HCT116 (cell line): ENCODE measurements around the gene COG2.

ENCODE experiments used
- ATF3 ChIP-seq: IDR thresholded peaks from 2 replicates; pipeline ENCODE4 v1.6.1; 2012
- EZH2 ChIP-seq: fragments of 200-600 bp; sonication (generic); IDR thresholded peaks from 2 replicates; pipeline ENCODE4 v1.6.1; 2017; ENCODE audit warnings: antibody characterized with exemption, mixed run types
- EZH2phosphoT487 ChIP-seq: fragments of 200-600 bp; IDR thresholded peaks from 2 replicates; pipeline ENCODE4 v1.6.1; 2018; ENCODE audit warnings: antibody characterized with exemption, borderline replicate concordance
- FOSL1 ChIP-seq: IDR thresholded peaks from 2 replicates; pipeline ENCODE4 v1.6.1; 2012; ENCODE audit warnings: low read depth
- POLR2A ChIP-seq: IDR thresholded peaks from 2 replicates; pipeline ENCODE4 v1.7.0; 2011; ENCODE audit warnings: borderline replicate concordance; ENCODE audit not compliant: insufficient read depth, insufficient read length; ENCODE audit errors: extremely low read depth
- POLR2AphosphoS5 ChIP-seq: IDR thresholded peaks from 2 replicates; pipeline ENCODE4 v1.6.1; 2011; ENCODE audit warnings: mild to moderate bottlenecking, low read depth, low read length, moderate library complexity
- SIN3A ChIP-seq: IDR thresholded peaks from 2 replicates; pipeline ENCODE4 v1.6.1; 2012; ENCODE audit warnings: low read depth
- SRF ChIP-seq: IDR thresholded peaks from 2 replicates; pipeline ENCODE4 v1.6.1; 2012; ENCODE audit warnings: low read depth
- YY1 ChIP-seq: IDR thresholded peaks from 2 replicates; pipeline ENCODE4 v1.6.1; 2011; ENCODE audit warnings: low read length, low read depth, moderate library complexity, mild to moderate bottlenecking; ENCODE audit not compliant: insufficient replicate concordance; ENCODE audit errors: extremely low read depth
- ZBTB33 ChIP-seq: IDR thresholded peaks from 2 replicates; pipeline ENCODE4 v1.6.1; 2011; ENCODE audit warnings: mild to moderate bottlenecking, low read length, moderate library complexity; ENCODE audit not compliant: insufficient replicate concordance; ENCODE audit errors: extremely low read depth
- TF ChIP-seq, protein P1 (sequence below), 3 experiments: fragments of 200-600 bp in 1 of 3; sonication (generic) in 1 of 3; IDR thresholded peaks in 2 of 3; conservative IDR thresholded peaks in 1 of 3; 2 replicates each; pipeline ENCODE4 v1.5.1; 2012 to 2017; ENCODE audit warnings: low read depth in 2 of 3, low read length in 2 of 3, antibody characterized with exemption in 1 of 3, borderline replicate concordance in 1 of 3, control low read depth in 1 of 3, mild to moderate bottlenecking in 1 of 3, mixed read lengths in 1 of 3, mixed run types in 1 of 3, moderate library complexity in 1 of 3; ENCODE audit not compliant: insufficient read depth in 1 of 3
- TF ChIP-seq, protein P2 (sequence below): IDR thresholded peaks from 2 replicates; pipeline ENCODE4 v1.6.1; 2012; ENCODE audit warnings: low read depth

DNA sequence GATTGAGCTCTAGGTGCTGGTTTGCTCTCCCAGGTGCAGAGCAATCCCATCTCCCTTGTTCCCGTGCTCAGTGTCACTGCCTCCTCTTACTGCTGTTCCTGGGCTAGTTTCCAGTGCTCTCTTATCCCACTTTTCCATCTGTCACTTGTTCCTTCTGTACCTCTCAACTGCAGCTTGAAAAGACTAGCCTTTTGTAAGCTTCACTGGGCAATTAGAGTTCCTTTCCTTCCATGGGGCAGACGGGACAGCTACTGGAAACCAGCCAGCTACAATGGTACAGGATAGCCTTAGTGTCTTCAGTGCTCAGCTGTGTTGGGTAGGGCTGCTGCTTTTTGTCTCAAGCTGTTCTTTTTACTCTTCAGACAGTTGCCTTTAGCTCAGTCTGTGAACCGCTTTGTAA is 40.0 kb downstream of the COG2 start:
- TF ChIP-seq, protein P1, sequence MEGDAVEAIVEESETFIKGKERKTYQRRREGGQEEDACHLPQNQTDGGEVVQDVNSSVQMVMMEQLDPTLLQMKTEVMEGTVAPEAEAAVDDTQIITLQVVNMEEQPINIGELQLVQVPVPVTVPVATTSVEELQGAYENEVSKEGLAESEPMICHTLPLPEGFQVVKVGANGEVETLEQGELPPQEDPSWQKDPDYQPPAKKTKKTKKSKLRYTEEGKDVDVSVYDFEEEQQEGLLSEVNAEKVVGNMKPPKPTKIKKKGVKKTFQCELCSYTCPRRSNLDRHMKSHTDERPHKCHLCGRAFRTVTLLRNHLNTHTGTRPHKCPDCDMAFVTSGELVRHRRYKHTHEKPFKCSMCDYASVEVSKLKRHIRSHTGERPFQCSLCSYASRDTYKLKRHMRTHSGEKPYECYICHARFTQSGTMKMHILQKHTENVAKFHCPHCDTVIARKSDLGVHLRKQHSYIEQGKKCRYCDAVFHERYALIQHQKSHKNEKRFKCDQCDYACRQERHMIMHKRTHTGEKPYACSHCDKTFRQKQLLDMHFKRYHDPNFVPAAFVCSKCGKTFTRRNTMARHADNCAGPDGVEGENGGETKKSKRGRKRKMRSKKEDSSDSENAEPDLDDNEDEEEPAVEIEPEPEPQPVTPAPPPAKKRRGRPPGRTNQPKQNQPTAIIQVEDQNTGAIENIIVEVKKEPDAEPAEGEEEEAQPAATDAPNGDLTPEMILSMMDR (IDR thresholded peaks at IDR 0.05 in 2 of 3, conservative IDR thresholded peaks at IDR 0.05 in 1 of 3; ENCODE audit: borderline replicate concordance in 1 of 3, insufficient read depth in 1 of 3, low read depth in 2 of 3, low read length in 2 of 3), result no peak
- TF ChIP-seq ATF3, result no peak
- no peak for TF ChIP-seq ZBTB33
- TF ChIP-seq FOSL1, result no peak
- no peak for TF ChIP-seq POLR2A
- no peak for TF ChIP-seq SRF
- TF ChIP-seq SIN3A, result no peak
- no peak for TF ChIP-seq EZH2
- TF ChIP-seq, protein P2, sequence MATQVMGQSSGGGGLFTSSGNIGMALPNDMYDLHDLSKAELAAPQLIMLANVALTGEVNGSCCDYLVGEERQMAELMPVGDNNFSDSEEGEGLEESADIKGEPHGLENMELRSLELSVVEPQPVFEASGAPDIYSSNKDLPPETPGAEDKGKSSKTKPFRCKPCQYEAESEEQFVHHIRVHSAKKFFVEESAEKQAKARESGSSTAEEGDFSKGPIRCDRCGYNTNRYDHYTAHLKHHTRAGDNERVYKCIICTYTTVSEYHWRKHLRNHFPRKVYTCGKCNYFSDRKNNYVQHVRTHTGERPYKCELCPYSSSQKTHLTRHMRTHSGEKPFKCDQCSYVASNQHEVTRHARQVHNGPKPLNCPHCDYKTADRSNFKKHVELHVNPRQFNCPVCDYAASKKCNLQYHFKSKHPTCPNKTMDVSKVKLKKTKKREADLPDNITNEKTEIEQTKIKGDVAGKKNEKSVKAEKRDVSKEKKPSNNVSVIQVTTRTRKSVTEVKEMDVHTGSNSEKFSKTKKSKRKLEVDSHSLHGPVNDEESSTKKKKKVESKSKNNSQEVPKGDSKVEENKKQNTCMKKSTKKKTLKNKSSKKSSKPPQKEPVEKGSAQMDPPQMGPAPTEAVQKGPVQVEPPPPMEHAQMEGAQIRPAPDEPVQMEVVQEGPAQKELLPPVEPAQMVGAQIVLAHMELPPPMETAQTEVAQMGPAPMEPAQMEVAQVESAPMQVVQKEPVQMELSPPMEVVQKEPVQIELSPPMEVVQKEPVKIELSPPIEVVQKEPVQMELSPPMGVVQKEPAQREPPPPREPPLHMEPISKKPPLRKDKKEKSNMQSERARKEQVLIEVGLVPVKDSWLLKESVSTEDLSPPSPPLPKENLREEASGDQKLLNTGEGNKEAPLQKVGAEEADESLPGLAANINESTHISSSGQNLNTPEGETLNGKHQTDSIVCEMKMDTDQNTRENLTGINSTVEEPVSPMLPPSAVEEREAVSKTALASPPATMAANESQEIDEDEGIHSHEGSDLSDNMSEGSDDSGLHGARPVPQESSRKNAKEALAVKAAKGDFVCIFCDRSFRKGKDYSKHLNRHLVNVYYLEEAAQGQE, result no peak
- TF ChIP-seq YY1, result no peak
- TF ChIP-seq EZH2phosphoT487, result no peak
- no peak for TF ChIP-seq POLR2AphosphoS5
